SK-N-SH treated with all-trans-retinoic acid at 6 μM for 48 hours (cell line): ENCODE results near the gene LIFR.

Experiments used
- ARNTL ChIP-seq: fragments of 450-650 bp; formaldehyde crosslinking; IDR thresholded peaks from 2 replicates; pipeline ENCODE4 v1.5.0; 2020; ENCODE audit warnings: low read depth, mild to moderate bottlenecking, moderate library complexity, borderline replicate concordance
- CSRNP3 ChIP-seq: fragments of 250-450 bp; sonication (Bioruptor Pico); IDR thresholded peaks from 2 replicates; pipeline ENCODE4 v1.5.1; 2021; ENCODE audit warnings: mild to moderate bottlenecking, moderate library complexity
- ESRRG ChIP-seq: fragments of 250-450 bp; sonication (Bioruptor Pico); IDR thresholded peaks from 2 replicates; pipeline ENCODE4 v1.6.1; 2021; ENCODE audit warnings: mild to moderate bottlenecking
- PATZ1 ChIP-seq: fragments of 250-450 bp; sonication (Bioruptor Pico); IDR thresholded peaks from 2 replicates; pipeline ENCODE4 v1.8.0; 2020; ENCODE audit warnings: mild to moderate bottlenecking, moderate library complexity, borderline replicate concordance
- PPARA ChIP-seq: fragments of 250-450 bp; sonication (Bioruptor Pico); IDR thresholded peaks from 2 replicates; pipeline ENCODE4 v1.5.0; 2020; ENCODE audit warnings: mild to moderate bottlenecking, borderline replicate concordance
- RARB ChIP-seq: fragments of 250-450 bp; sonication (Bioruptor Pico); IDR thresholded peaks from 2 replicates; pipeline ENCODE4 v1.8.0; 2021; ENCODE audit warnings: mild to moderate bottlenecking, moderate library complexity
- TCF4 ChIP-seq: fragments of 250-450 bp; sonication (Bioruptor Pico); IDR thresholded peaks from 2 replicates; pipeline ENCODE4 v1.8.0; 2021; ENCODE audit warnings: mild to moderate bottlenecking, moderate library complexity, borderline replicate concordance
- TSHZ2 ChIP-seq: fragments of 250-450 bp; sonication (Bioruptor Pico); IDR thresholded peaks from 2 replicates; pipeline ENCODE4 v1.5.0; 2020; ENCODE audit warnings: mild to moderate bottlenecking, moderate library complexity
- ZFP30 ChIP-seq: fragments of 450-650 bp; formaldehyde crosslinking; IDR thresholded peaks from 2 replicates; pipeline ENCODE4 v1.5.0; 2022; ENCODE audit warnings: mild to moderate bottlenecking, moderate library complexity
- ZNF70 ChIP-seq: fragments of 450-650 bp; formaldehyde crosslinking; IDR thresholded peaks from 2 replicates; pipeline ENCODE4 v1.5.0; 2020; ENCODE audit warnings: mild to moderate bottlenecking, moderate library complexity
- ZNF8 ChIP-seq: fragments of 450-650 bp; formaldehyde crosslinking; IDR thresholded peaks from 2 replicates; pipeline ENCODE4 v1.5.0; 2020; ENCODE audit warnings: mild to moderate bottlenecking, moderate library complexity
- TF ChIP-seq, protein P1 (sequence below): fragments of 250-450 bp; sonication (Bioruptor Pico); IDR thresholded peaks from 2 replicates; pipeline ENCODE4 v1.5.1; 2020; ENCODE audit warnings: low read depth, mild to moderate bottlenecking, moderate library complexity

DNA sequence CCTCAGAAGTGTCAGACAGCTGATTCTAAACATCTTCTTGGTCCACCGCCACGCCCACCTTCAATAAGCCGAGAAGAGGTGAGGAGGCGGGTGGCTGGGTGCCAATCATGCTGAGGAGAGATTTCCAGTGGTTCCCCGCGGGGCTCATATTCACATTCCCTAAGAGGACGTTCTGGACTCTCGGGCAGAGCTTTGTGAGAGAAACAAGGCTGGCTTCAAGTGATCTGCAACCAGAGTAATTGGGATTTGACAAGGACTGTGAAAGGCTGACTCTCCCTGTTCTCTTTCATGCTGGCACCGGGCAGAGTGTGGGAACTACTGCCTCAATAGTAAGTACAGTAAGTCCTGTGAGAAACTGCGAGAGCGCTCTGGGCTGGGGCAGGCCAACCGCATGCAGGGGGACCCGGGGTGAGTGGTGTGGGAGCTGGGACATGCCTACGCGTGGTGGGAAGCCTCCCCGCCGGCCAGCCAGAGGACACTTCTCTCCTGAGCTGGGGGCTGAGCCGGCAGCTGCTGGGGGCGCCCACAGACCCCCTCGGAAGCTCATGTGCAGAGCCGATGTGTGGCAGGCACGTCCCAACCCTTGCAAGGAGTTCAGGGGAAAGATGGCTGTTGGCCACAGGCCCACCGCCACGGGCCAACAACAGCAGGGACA lies 110.9 kb downstream of the LIFR start:
- no peak for TF ChIP-seq PPARA (CRISPR knock-in tag)
- TF ChIP-seq RARB (CRISPR knock-in tag), result no peak
- TF ChIP-seq ZFP30 (CRISPR knock-in tag), result no peak
- TF ChIP-seq, protein P1, sequence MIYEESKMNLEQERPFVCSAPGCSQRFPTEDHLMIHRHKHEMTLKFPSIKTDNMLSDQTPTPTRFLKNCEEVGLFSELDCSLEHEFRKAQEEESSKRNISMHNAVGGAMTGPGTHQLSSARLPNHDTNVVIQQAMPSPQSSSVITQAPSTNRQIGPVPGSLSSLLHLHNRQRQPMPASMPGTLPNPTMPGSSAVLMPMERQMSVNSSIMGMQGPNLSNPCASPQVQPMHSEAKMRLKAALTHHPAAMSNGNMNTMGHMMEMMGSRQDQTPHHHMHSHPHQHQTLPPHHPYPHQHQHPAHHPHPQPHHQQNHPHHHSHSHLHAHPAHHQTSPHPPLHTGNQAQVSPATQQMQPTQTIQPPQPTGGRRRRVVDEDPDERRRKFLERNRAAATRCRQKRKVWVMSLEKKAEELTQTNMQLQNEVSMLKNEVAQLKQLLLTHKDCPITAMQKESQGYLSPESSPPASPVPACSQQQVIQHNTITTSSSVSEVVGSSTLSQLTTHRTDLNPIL (CRISPR knock-in tag), result no peak
- TF ChIP-seq ZNF70 (CRISPR knock-in tag), result no peak
- no peak for TF ChIP-seq CSRNP3
- TF ChIP-seq TSHZ2 (CRISPR knock-in tag), result no peak
- TF ChIP-seq ARNTL (CRISPR knock-in tag), result no peak
- TF ChIP-seq ESRRG, result no peak
- TF ChIP-seq PATZ1 (CRISPR knock-in tag), result no peak
- no peak for TF ChIP-seq TCF4 (CRISPR knock-in tag)
- no peak for TF ChIP-seq ZNF8 (CRISPR knock-in tag)
